ENCODE results near the gene PPP3R2.

- no peak for TF ChIP-seq CTCF (IDR thresholded peaks at IDR 0.05; ENCODE audit: insufficient read depth, low read length)
- no peak for TF ChIP-seq REST (IDR thresholded peaks at IDR 0.05; ENCODE audit: insufficient replicate concordance, low read depth)
- no peak for TF ChIP-seq POLR2AphosphoS5 (IDR thresholded peaks at IDR 0.05; ENCODE audit: low read depth)
Measured at GRCh38 chr9:101632611-101633010, 37.8 kb upstream of the PPP3R2 start.
